Measurements from ENCODE around the gene CD9.

DNA sequence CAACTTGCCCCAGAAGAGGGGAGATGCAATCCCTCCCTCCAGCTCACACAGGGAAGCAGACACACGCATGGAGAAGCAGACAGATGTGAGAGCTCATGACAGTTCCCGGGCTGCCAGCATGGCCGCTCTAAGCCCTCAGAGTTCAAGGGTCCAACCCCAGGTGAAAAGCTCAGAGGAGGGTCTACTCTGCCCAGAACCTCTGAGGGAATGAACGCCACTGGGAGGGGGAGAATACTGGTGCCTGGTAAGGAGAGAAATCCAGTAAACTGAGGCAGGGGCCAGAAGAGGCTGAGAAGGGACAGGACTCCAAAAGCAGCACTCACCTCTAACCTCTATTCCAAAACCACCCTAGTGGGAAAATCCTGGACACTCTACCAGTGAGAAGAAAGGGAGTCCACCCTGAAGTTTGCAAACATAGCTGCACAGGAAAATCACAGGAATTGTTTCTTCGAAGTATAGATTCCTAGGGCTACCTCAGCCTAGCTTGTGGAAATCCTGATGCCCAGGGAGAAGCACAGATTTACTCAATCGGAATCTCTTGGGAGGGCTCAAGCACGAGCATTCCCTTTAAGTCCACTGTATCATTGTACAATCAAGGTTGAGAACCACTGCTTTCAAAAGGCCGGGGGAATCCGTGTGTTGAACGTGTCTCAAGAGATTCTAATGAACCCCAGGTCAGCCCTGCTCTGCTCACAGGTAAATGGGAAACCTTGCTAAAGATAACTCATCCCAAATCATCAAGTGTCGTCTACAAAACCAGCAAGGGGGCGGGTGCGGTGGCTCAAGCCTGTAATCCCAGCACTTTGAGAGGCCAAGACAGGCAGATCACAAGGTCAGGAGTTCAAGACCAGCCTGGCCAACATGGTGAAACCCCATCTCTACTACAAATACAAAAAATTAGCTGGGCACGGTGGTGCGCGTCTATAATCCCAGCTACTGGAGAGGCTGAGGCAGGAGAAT, 76.0 kb downstream of the CD9 start:
- TF ChIP-seq EZH2 (IDR thresholded peaks at IDR 0.05; ENCODE audit: borderline replicate concordance, low read depth, low read length, severe bottlenecking) (no peak), POLR2AphosphoS5 (IDR thresholded peaks at IDR 0.05; ENCODE audit: insufficient read depth, low read depth, low read length) (no peak)
- TF ChIP-seq, protein P1, sequence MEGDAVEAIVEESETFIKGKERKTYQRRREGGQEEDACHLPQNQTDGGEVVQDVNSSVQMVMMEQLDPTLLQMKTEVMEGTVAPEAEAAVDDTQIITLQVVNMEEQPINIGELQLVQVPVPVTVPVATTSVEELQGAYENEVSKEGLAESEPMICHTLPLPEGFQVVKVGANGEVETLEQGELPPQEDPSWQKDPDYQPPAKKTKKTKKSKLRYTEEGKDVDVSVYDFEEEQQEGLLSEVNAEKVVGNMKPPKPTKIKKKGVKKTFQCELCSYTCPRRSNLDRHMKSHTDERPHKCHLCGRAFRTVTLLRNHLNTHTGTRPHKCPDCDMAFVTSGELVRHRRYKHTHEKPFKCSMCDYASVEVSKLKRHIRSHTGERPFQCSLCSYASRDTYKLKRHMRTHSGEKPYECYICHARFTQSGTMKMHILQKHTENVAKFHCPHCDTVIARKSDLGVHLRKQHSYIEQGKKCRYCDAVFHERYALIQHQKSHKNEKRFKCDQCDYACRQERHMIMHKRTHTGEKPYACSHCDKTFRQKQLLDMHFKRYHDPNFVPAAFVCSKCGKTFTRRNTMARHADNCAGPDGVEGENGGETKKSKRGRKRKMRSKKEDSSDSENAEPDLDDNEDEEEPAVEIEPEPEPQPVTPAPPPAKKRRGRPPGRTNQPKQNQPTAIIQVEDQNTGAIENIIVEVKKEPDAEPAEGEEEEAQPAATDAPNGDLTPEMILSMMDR (IDR thresholded peaks at IDR 0.05; ENCODE audit: extremely low read depth in 1 of 2, insufficient read depth in 1 of 2, low read depth in 1 of 2, low read length in 2 of 2): no peak
